ENCODE measurements around the gene EDC3.
A peak's percentile ranks its signal among the peaks of the same experiment; 100 is the strongest.

EDC3 gene

GRCh38 chr15:74710319-74711094, 14.7 kb upstream of the EDC3 start:
- H3K27ac ChIP-seq (ENCODE audit: low read depth, low read length): no peak overlapping the region
- peaks cover 0 to 7% (median 0%) of the 10 kb centered on the region in 5 donors for H3K27me3 ChIP-seq (ENCODE audit: control insufficient read depth in 5 of 5, insufficient read depth in 4 of 5, low read length in 5 of 5)
- H3K4me3 ChIP-seq (ENCODE audit: low read depth in 1 of 5, low read length in 5 of 5): no peak overlapping the region

GRCh38 chr15:74709892-74710291, 14.1 kb upstream of the EDC3 start:
- H3K4me3 ChIP-seq (ENCODE audit: low read depth in 1 of 5, low read length in 5 of 5): no peak overlapping the region
- H3K27ac ChIP-seq (ENCODE audit: low read depth, low read length): no peak overlapping the region
- peaks cover 0 to 7% (median 4%) of the 10 kb centered on the region in 5 donors for H3K4me1 ChIP-seq (ENCODE audit: control insufficient read depth in 5 of 5, insufficient read depth in 5 of 5, low read length in 5 of 5)
- H3K9me3 ChIP-seq (ENCODE audit: control insufficient read depth in 5 of 5, low read length in 5 of 5): no peaks in the 10 kb centered on the region
- H3K36me3 ChIP-seq (ENCODE audit: control insufficient read depth in 5 of 5, insufficient read depth in 5 of 5, low read length in 5 of 5): no peaks in the 10 kb centered on the region
- peaks cover 0 to 7% (median 0%) of the 10 kb centered on the region in 5 donors for H3K27me3 ChIP-seq (ENCODE audit: control insufficient read depth in 5 of 5, insufficient read depth in 4 of 5, low read length in 5 of 5)
- H3K9ac ChIP-seq (ENCODE audit: low read length in 5 of 5): no peak overlapping the region

More at GRCh38 chr15:74710319-74711094, 14.7 kb upstream of the EDC3 start:
- no peaks in the 10 kb centered on the region for H3K9me3 ChIP-seq (ENCODE audit: control insufficient read depth in 5 of 5, low read length in 5 of 5)
- H3K36me3 ChIP-seq (ENCODE audit: control insufficient read depth in 5 of 5, insufficient read depth in 5 of 5, low read length in 5 of 5): no peaks in the 10 kb centered on the region
- H3K4me1 ChIP-seq (ENCODE audit: control insufficient read depth in 5 of 5, insufficient read depth in 5 of 5, low read length in 5 of 5): peaks cover 0 to 7% (median 4%) of the 10 kb centered on the region in 5 donors
- no peak overlapping the region for H3K9ac ChIP-seq (ENCODE audit: low read length in 5 of 5)

GRCh38 chr15:74709011-74709410, 13.2 kb upstream of the EDC3 start:
- Histone ChIP-seq H3K4me3 (ENCODE audit: low read depth in 1 of 5, low read length in 5 of 5) (no peak overlapping the region), H3K27ac (ENCODE audit: low read depth, low read length) (no peak overlapping the region), H3K9ac (ENCODE audit: low read length in 5 of 5) (no peak overlapping the region), H3K27me3 (ENCODE audit: control insufficient read depth in 5 of 5, insufficient read depth in 4 of 5, low read length in 5 of 5) (peaks cover 0 to 7% (median 0%) of the 10 kb centered on the region in 5 donors), H3K36me3 (ENCODE audit: control insufficient read depth in 5 of 5, insufficient read depth in 5 of 5, low read length in 5 of 5) (no peaks in the 10 kb centered on the region), H3K4me1 (ENCODE audit: control insufficient read depth in 5 of 5, insufficient read depth in 5 of 5, low read length in 5 of 5) (peaks cover 0 to 7% (median 4%) of the 10 kb centered on the region in 5 donors), H3K9me3 (ENCODE audit: control insufficient read depth in 5 of 5, low read length in 5 of 5) (no peaks in the 10 kb centered on the region)

GRCh38 chr15:74696808-74697207, 984 bp upstream of the EDC3 start:
- peaks cover 5 to 26% (median 22%) of the 10 kb centered on the region in 5 donors for H3K4me1 ChIP-seq (ENCODE audit: control insufficient read depth in 5 of 5, insufficient read depth in 5 of 5, low read length in 5 of 5)
- no peaks in the 10 kb centered on the region for H3K9me3 ChIP-seq (ENCODE audit: control insufficient read depth in 5 of 5, low read length in 5 of 5)
- H3K36me3 ChIP-seq (ENCODE audit: control insufficient read depth in 5 of 5, insufficient read depth in 5 of 5, low read length in 5 of 5): no peaks in the 10 kb centered on the region
- no peak overlapping the region for H3K27ac ChIP-seq (ENCODE audit: low read depth, low read length)
- peak overlapping the region in 2 of 5 donors; percentile 93 to 99 for H3K9ac ChIP-seq (ENCODE audit: low read length in 5 of 5)
- peaks cover 0 to 2% (median 0%) of the 10 kb centered on the region in 5 donors for H3K27me3 ChIP-seq (ENCODE audit: control insufficient read depth in 5 of 5, insufficient read depth in 4 of 5, low read length in 5 of 5)
- peak overlapping the region; percentile 92 to 98 (median 97) for H3K4me3 ChIP-seq (ENCODE audit: low read depth in 1 of 5, low read length in 5 of 5)

- no peaks in the 10 kb centered on the region for H3K9me3 ChIP-seq (ENCODE audit: control insufficient read depth in 5 of 5, low read length in 5 of 5)
- peaks cover 5 to 26% (median 22%) of the 10 kb centered on the region in 5 donors for H3K4me1 ChIP-seq (ENCODE audit: control insufficient read depth in 5 of 5, insufficient read depth in 5 of 5, low read length in 5 of 5)
- H3K4me3 ChIP-seq (ENCODE audit: low read depth in 1 of 5, low read length in 5 of 5): peak overlapping the region; percentile 92 to 98 (median 97)
- no peaks in the 10 kb centered on the region for H3K27me3 ChIP-seq (ENCODE audit: control insufficient read depth in 5 of 5, insufficient read depth in 4 of 5, low read length in 5 of 5)
- peak overlapping the region; percentile 66 to 99 (median 93) for H3K9ac ChIP-seq (ENCODE audit: low read length in 5 of 5)
- H3K27ac ChIP-seq (ENCODE audit: low read depth, low read length): peak overlapping the region; percentile 74
- no peaks in the 10 kb centered on the region for H3K36me3 ChIP-seq (ENCODE audit: control insufficient read depth in 5 of 5, insufficient read depth in 5 of 5, low read length in 5 of 5)
These were observed 540 bp upstream of the EDC3 start for GRCh38 chr15:74696398-74696729.

GRCh38 chr15:74692327-74692726, 3.5 kb downstream of the EDC3 start:
- H3K27ac ChIP-seq (ENCODE audit: low read depth, low read length): no peak overlapping the region
- peaks cover 5 to 26% (median 22%) of the 10 kb centered on the region in 5 donors for H3K4me1 ChIP-seq (ENCODE audit: control insufficient read depth in 5 of 5, insufficient read depth in 5 of 5, low read length in 5 of 5)
- H3K9me3 ChIP-seq (ENCODE audit: control insufficient read depth in 5 of 5, low read length in 5 of 5): no peaks in the 10 kb centered on the region
- H3K9ac ChIP-seq (ENCODE audit: low read length in 5 of 5): no peak overlapping the region
- H3K4me3 ChIP-seq (ENCODE audit: low read depth in 1 of 5, low read length in 5 of 5): no peak overlapping the region
- H3K36me3 ChIP-seq (ENCODE audit: control insufficient read depth in 5 of 5, insufficient read depth in 5 of 5, low read length in 5 of 5): peaks cover 0 to 2% (median 0%) of the 10 kb centered on the region in 5 donors
- no peaks in the 10 kb centered on the region for H3K27me3 ChIP-seq (ENCODE audit: control insufficient read depth in 5 of 5, insufficient read depth in 4 of 5, low read length in 5 of 5)

- H3K27me3 ChIP-seq (ENCODE audit: control insufficient read depth in 5 of 5, insufficient read depth in 4 of 5, low read length in 5 of 5): no peaks in the 10 kb centered on the region
- no peak overlapping the region for H3K27ac ChIP-seq (ENCODE audit: low read depth, low read length)
- H3K9me3 ChIP-seq (ENCODE audit: control insufficient read depth in 5 of 5, low read length in 5 of 5): peaks cover 0 to 7% (median 0%) of the 10 kb centered on the region in 5 donors
- H3K36me3 ChIP-seq (ENCODE audit: control insufficient read depth in 5 of 5, insufficient read depth in 5 of 5, low read length in 5 of 5): peaks cover 0 to 14% (median 5%) of the 10 kb centered on the region in 5 donors
- H3K9ac ChIP-seq (ENCODE audit: low read length in 5 of 5): no peak overlapping the region
- H3K4me1 ChIP-seq (ENCODE audit: control insufficient read depth in 5 of 5, insufficient read depth in 5 of 5, low read length in 5 of 5): no peaks in the 10 kb centered on the region
- no peak overlapping the region for H3K4me3 ChIP-seq (ENCODE audit: low read depth in 1 of 5, low read length in 5 of 5)
These were observed 12.1 kb downstream of the EDC3 start for GRCh38 chr15:74683758-74684157.

GRCh38 chr15:74682954-74683353, 12.9 kb downstream of the EDC3 start:
- Histone ChIP-seq H3K9ac (ENCODE audit: low read length in 5 of 5) (no peak overlapping the region), H3K27ac (ENCODE audit: low read depth, low read length) (no peak overlapping the region), H3K4me1 (ENCODE audit: control insufficient read depth in 5 of 5, insufficient read depth in 5 of 5, low read length in 5 of 5) (no peaks in the 10 kb centered on the region), H3K4me3 (ENCODE audit: low read depth in 1 of 5, low read length in 5 of 5) (no peak overlapping the region), H3K27me3 (ENCODE audit: control insufficient read depth in 5 of 5, insufficient read depth in 4 of 5, low read length in 5 of 5) (no peaks in the 10 kb centered on the region), H3K9me3 (ENCODE audit: control insufficient read depth in 5 of 5, low read length in 5 of 5) (peaks cover 0 to 7% (median 0%) of the 10 kb centered on the region in 5 donors), H3K36me3 (ENCODE audit: control insufficient read depth in 5 of 5, insufficient read depth in 5 of 5, low read length in 5 of 5) (peaks cover 0 to 14% (median 5%) of the 10 kb centered on the region in 5 donors)

GRCh38 chr15:74680456-74680855, 15.4 kb downstream of the EDC3 start:
- no peak overlapping the region for H3K4me3 ChIP-seq (ENCODE audit: low read depth in 1 of 5, low read length in 5 of 5)
- no peaks in the 10 kb centered on the region for H3K27me3 ChIP-seq (ENCODE audit: control insufficient read depth in 5 of 5, insufficient read depth in 4 of 5, low read length in 5 of 5)
- H3K4me1 ChIP-seq (ENCODE audit: control insufficient read depth in 5 of 5, insufficient read depth in 5 of 5, low read length in 5 of 5): no peaks in the 10 kb centered on the region

GRCh38 chr15:74676801-74677200, 19.0 kb downstream of the EDC3 start:
- Histone ChIP-seq H3K4me1 (ENCODE audit: control insufficient read depth in 5 of 5, insufficient read depth in 5 of 5, low read length in 5 of 5) (peaks cover 0 to 5% (median 0%) of the 10 kb centered on the region in 5 donors), H3K9me3 (ENCODE audit: control insufficient read depth in 5 of 5, low read length in 5 of 5) (no peaks in the 10 kb centered on the region), H3K4me3 (ENCODE audit: low read depth in 1 of 5, low read length in 5 of 5) (no peak overlapping the region), H3K9ac (ENCODE audit: low read length in 5 of 5) (no peak overlapping the region), H3K36me3 (ENCODE audit: control insufficient read depth in 5 of 5, insufficient read depth in 5 of 5, low read length in 5 of 5) (peaks cover 6 to 20% (median 13%) of the 10 kb centered on the region in 5 donors), H3K27me3 (ENCODE audit: control insufficient read depth in 5 of 5, insufficient read depth in 4 of 5, low read length in 5 of 5) (no peaks in the 10 kb centered on the region), H3K27ac (ENCODE audit: low read depth, low read length) (no peak overlapping the region)

More at GRCh38 chr15:74680456-74680855, 15.4 kb downstream of the EDC3 start:
- H3K9ac ChIP-seq (ENCODE audit: low read length in 5 of 5): no peak overlapping the region
- no peak overlapping the region for H3K27ac ChIP-seq (ENCODE audit: low read depth, low read length)
- H3K36me3 ChIP-seq (ENCODE audit: control insufficient read depth in 5 of 5, insufficient read depth in 5 of 5, low read length in 5 of 5): peaks cover 0 to 7% (median under 1%) of the 10 kb centered on the region in 5 donors
- peaks cover 0 to 7% (median 0%) of the 10 kb centered on the region in 5 donors for H3K9me3 ChIP-seq (ENCODE audit: control insufficient read depth in 5 of 5, low read length in 5 of 5)
